H1 (cell line): Measurements from ENCODE around the gene ABCB10. TPM values are rescaled to one million over a fixed set of nuclear protein-coding genes. Genes with fewer than 3 reads are reported as not detected.

ENCODE experiments used
- BACH1 ChIP-seq: IDR thresholded peaks from 2 replicates; pipeline ENCODE4 v1.6.1; 2012; ENCODE audit warnings: low read length, improper control_type of control experiment
- CHD7 ChIP-seq: fragments of 300-600 bp; sonication (generic); IDR thresholded peaks from 2 replicates; pipeline ENCODE4 v1.7.1; 2012; ENCODE audit warnings: low read length, moderate library complexity, mild to moderate bottlenecking, inconsistent platforms; ENCODE audit not compliant: insufficient replicate concordance
- EZH2 ChIP-seq: fragments of 200-600 bp; sonication (generic); IDR thresholded peaks from 2 replicates; pipeline ENCODE4 v1.7.1; 2012; ENCODE audit warnings: low read depth, mild to moderate bottlenecking, moderate library complexity, low read length, inconsistent platforms; ENCODE audit not compliant: severe bottlenecking
- KDM4A ChIP-seq: IDR thresholded peaks from one replicate; pipeline ENCODE4 v1.7.1; 2012; ENCODE audit warnings: low read depth, mild to moderate bottlenecking, moderate library complexity, low read length, inconsistent platforms; ENCODE audit not compliant: severe bottlenecking
- NRF1 ChIP-seq: IDR thresholded peaks from 2 replicates; pipeline ENCODE4 v1.6.1; 2011; ENCODE audit warnings: mild to moderate bottlenecking, low read depth, low read length, improper control_type of control experiment
- POLR2A ChIP-seq, 2 experiments: IDR thresholded peaks; 1 replicate in 1 of 2; 2 replicates in 1 of 2; pipeline ENCODE4 v1.6.1; 2011; ENCODE audit warnings: low read depth in 2 of 2, low read length in 2 of 2, mild to moderate bottlenecking in 2 of 2; ENCODE audit errors: control extremely low read depth in 1 of 2
- RFX5 ChIP-seq: IDR thresholded peaks from 2 replicates; pipeline ENCODE4 v1.6.1; 2011; ENCODE audit warnings: low read depth, low read length, improper control_type of control experiment, borderline replicate concordance
- SP1 ChIP-seq: IDR thresholded peaks from 2 replicates; pipeline ENCODE4 v1.6.1; 2011; ENCODE audit warnings: low read depth, low read length
- SP4 ChIP-seq: IDR thresholded peaks from 2 replicates; pipeline ENCODE4 v1.6.1; 2012; ENCODE audit warnings: low read length, inconsistent platforms
- TAF7 ChIP-seq: optimal IDR thresholded peaks from 2 replicates; pipeline ENCODE3; 2011; ENCODE audit warnings: low read depth, mild to moderate bottlenecking, inconsistent platforms, low read length, moderate library complexity, borderline replicate concordance
- polyA plus RNA-seq, 7 experiments: library from polyadenylated mRNA; depleted of rRNA in 3 of 7; stranded (reverse) in 5 of 7; unstranded in 2 of 7; fragments of >200 nt in 5 of 7; fragments of 200-250 nt in 2 of 7; gene quantifications; 1 replicate in 5 of 7; 2 replicates in 1 of 7; 4 replicates in 1 of 7; pipeline versions ENCODE4 v1.2.1 to v1.2.3, GENCODE V29; 2011 to 2013; ENCODE audit warnings: missing spikeins in 2 of 7, mixed read lengths in 2 of 7
- total RNA-seq: library from RNA; stranded (reverse); fragmentation: NEBNext Ultra II Directional; extraction: Animal tissue kit (Norgen Biotek cat#: 25700); gene quantifications from 2 replicates; pipeline ENCODE4 v1.2.1, GENCODE V29; 2021

The ABCB10 gene
- total and polyA plus RNA-seq, 2 of the 8 experiments (the other 6 are each of a cell fraction or from before 2014, with no cell fraction given), result 3.6 to 11.9 TPM

- no peak for TF ChIP-seq EZH2
- no peak for TF ChIP-seq RFX5
- peak; percentile 95 to 99 for TF ChIP-seq POLR2A (IDR thresholded peaks at IDR 0.05; ENCODE audit: control extremely low read depth in 1 of 2, low read depth in 2 of 2, low read length in 2 of 2)
- TF ChIP-seq NRF1, result no peak
- TF ChIP-seq CHD7, result no peak
- no peak for TF ChIP-seq SP4
- no peak for TF ChIP-seq BACH1
- peak; percentile 94 for TF ChIP-seq KDM4A
- TF ChIP-seq SP1, result 0 out of 2 replicates have a peak, but pooled peaks have one; percentile 49
- TF ChIP-seq TAF7, result peak; percentile 68
Observed at GRCh38 chr1:229507951-229508822, 50.3 kb downstream of the ABCB10 start, which contains the start of gene NUP133 (continued).
